HepG2 (cell line): Measurements from ENCODE around the gene CPED1. TPM values are rescaled to one million over a fixed set of nuclear protein-coding genes. Genes with fewer than 3 reads are reported as not detected.

Source experiments
- ATAC-seq: fragments of 200-7000 bp; cut with Tn5 transposase; 3 replicates; pipeline ENCODE4 v1.9.1; 2020; ENCODE audit warnings: mild to moderate bottlenecking, moderate library complexity
- BruUV-seq: library from RNA; stranded (reverse); fragments of 400-500 nt; replicated peaks from 2 replicates; lab custom pipeline; 2021; lab: Mats Ljungman, UMichigan
- CTCF ChIA-PET: fragments of 300-600 bp; formaldehyde crosslinking; extraction: SDS; loops from one replicate; lab custom pipeline; 2021; ENCODE audit warnings: low total read pairs, inconsistent platforms, low intra/inter-chr PET ratio; lab: Yijun Ruan, JAX
- POLR2A ChIA-PET: fragments of 350-600 bp; sonication (Branson Sonifier 250); formaldehyde crosslinking; loops from one replicate; lab custom pipeline; 2020; ENCODE audit warnings: antibody characterized with exemption, inconsistent platforms; lab: Yijun Ruan, JAX
- DNase-seq: peaks from one replicate; pipeline ENCODE4 v3.0.0-alpha.2; 2015; ENCODE audit warnings: low spot score
- FAIRE-seq: peaks from 3 replicates; lab custom pipeline; 2011; peaks lifted over from hg19 to GRCh38; lab: Jason Lieb, UNC
- H2AFZ ChIP-seq: one replicate; pipeline ENCODE4 v1.6.1; 2011; ENCODE audit warnings: low read length, inconsistent platforms
- H3K27ac ChIP-seq: fragments of 300-600 bp; 3 replicates; pipeline ENCODE4 v1.8.0; 2011; ENCODE audit warnings: mixed run types, mild to moderate bottlenecking, mixed read lengths, low read length, inconsistent platforms; ENCODE audit not compliant: insufficient read depth; ENCODE audit errors: extremely low read length
- H3K27me3 ChIP-seq, 2 experiments: fragments of 200-600 bp in 1 of 2; 2 replicates in 1 of 2; 3 replicates in 1 of 2; pipeline versions ENCODE4 v1.6.0 to v1.8.0; 2011; ENCODE audit warnings: low read length in 2 of 2, mild to moderate bottlenecking in 2 of 2, moderate library complexity in 2 of 2, inconsistent platforms in 1 of 2; ENCODE audit not compliant: insufficient read depth in 2 of 2, control insufficient read depth in 1 of 2
- H3K36me3 ChIP-seq, 2 experiments: fragments of 200-600 bp in 1 of 2; replicated peaks in 1 of 2; 2 replicates in 1 of 2; 3 replicates in 1 of 2; pipeline versions ENCODE4 v1.5.1 to v1.8.0; 2011; ENCODE audit warnings: low read length in 2 of 2, inconsistent platforms in 1 of 2; ENCODE audit not compliant: insufficient read depth in 2 of 2, control insufficient read depth in 1 of 2
- H3K4me1 ChIP-seq: 2 replicates; pipeline ENCODE4 v1.5.1; 2012; ENCODE audit warnings: low read length, inconsistent platforms; ENCODE audit not compliant: insufficient read depth
- H3K4me2 ChIP-seq: 2 replicates; pipeline ENCODE4 v1.6.0; 2011; ENCODE audit warnings: low read depth, low read length, inconsistent platforms
- H3K4me3 ChIP-seq, 3 experiments: fragments of 200-600 bp in 1 of 3; sonication (generic), shearing (Covaris generic) in 1 of 3; replicated peaks in 1 of 3; 2 replicates each; pipeline ENCODE4 v1.5.1; 2011 to 2016; ENCODE audit warnings: low read length in 3 of 3, inconsistent platforms in 2 of 3, low read depth in 2 of 3, mild to moderate bottlenecking in 2 of 3, control low read depth in 1 of 3, mixed read lengths in 1 of 3; ENCODE audit not compliant: insufficient read depth in 1 of 3
- H3K79me2 ChIP-seq: one replicate; pipeline ENCODE4 v1.6.1; 2011; ENCODE audit warnings: low read length, inconsistent platforms; ENCODE audit not compliant: insufficient read depth
- H3K9ac ChIP-seq: 2 replicates; pipeline ENCODE4 v1.6.0; 2011; ENCODE audit warnings: mild to moderate bottlenecking, low read depth, low read length, inconsistent platforms; ENCODE audit not compliant: insufficient read depth
- H3K9me3 ChIP-seq: 2 replicates; pipeline ENCODE4 v1.5.1; 2012; ENCODE audit warnings: mild to moderate bottlenecking, low read length
- H4K20me1 ChIP-seq: 2 replicates; pipeline ENCODE4 v1.6.0; 2011; ENCODE audit warnings: inconsistent platforms, mild to moderate bottlenecking, low read length, moderate library complexity; ENCODE audit not compliant: insufficient read depth
- BRCA1 ChIP-seq: sonication (generic); formaldehyde crosslinking; IDR thresholded peaks from 2 replicates; pipeline ENCODE4 v1.4.0; 2020; ENCODE audit warnings: missing genetic modification reagents
- BRD4 ChIP-seq: sonication (generic); formaldehyde crosslinking; IDR thresholded peaks from 2 replicates; pipeline ENCODE4 v1.4.0; 2020; ENCODE audit warnings: missing genetic modification reagents
- CBFB ChIP-seq: sonication (generic); formaldehyde crosslinking; IDR thresholded peaks from 2 replicates; pipeline ENCODE4 v1.4.0; 2020; ENCODE audit warnings: missing genetic modification reagents
- DR1 ChIP-seq: sonication (generic); formaldehyde crosslinking; IDR thresholded peaks from 2 replicates; pipeline ENCODE4 v1.8.0; 2021; ENCODE audit warnings: mild to moderate bottlenecking, missing genetic modification reagents, inconsistent platforms
- ELF4 ChIP-seq: sonication (generic); formaldehyde crosslinking; IDR thresholded peaks from 2 replicates; pipeline ENCODE4 v1.5.0; 2020; ENCODE audit warnings: missing genetic modification reagents, mild to moderate bottlenecking, moderate library complexity, borderline replicate concordance
- KLF13 ChIP-seq: sonication (generic); formaldehyde crosslinking; IDR thresholded peaks from 2 replicates; pipeline ENCODE4 v1.4.0; 2020; ENCODE audit warnings: mild to moderate bottlenecking, missing genetic modification reagents
- SNRNP70 ChIP-seq: fragments of 200-400 bp; formaldehyde crosslinking; IDR thresholded peaks from 2 replicates; pipeline ENCODE4 v1.6.1; 2017; ENCODE audit warnings: mild to moderate bottlenecking, low read depth, low read length, moderate library complexity
- THAP11 ChIP-seq: IDR thresholded peaks from 2 replicates; pipeline ENCODE4 v1.6.1; 2016; ENCODE audit warnings: missing biosample characterization, missing genetic modification reagents
- YY1 ChIP-seq: IDR thresholded peaks from 2 replicates; pipeline ENCODE4 v1.6.1; 2011; ENCODE audit warnings: low read length, low read depth, moderate library complexity, mild to moderate bottlenecking; ENCODE audit not compliant: insufficient read depth, insufficient replicate concordance
- ZNF557 ChIP-seq: sonication (generic); formaldehyde crosslinking; IDR thresholded peaks from 2 replicates; pipeline ENCODE4 v1.4.0; 2020; ENCODE audit warnings: missing genetic modification reagents
- ZNF883 ChIP-seq: sonication (generic); formaldehyde crosslinking; IDR thresholded peaks from 2 replicates; pipeline ENCODE4 v1.5.1; 2020; ENCODE audit warnings: mild to moderate bottlenecking, missing genetic modification reagents; ENCODE audit errors: not compliant biosample characterization
- whole genome bisulfite sequencing: methylation state at CpG from one replicate; pipeline ENCODE4 v1.1.6; 2017; ENCODE audit warnings: low lambda C conversion rate; 5-methylcytosine and 5-hydroxymethylcytosine counted together
- in situ Hi-C: cut with HindIII; loops from 2 replicates; pipeline ENCODE4 v1.10.0; 2017; ENCODE audit warnings: low pct_unique_long_range_greater_than_20kb; ENCODE audit not compliant: extremely low pct_ligation_motif_present
- intact Hi-C: fragments of 100-400 bp; cut with micrococcal nuclease; formaldehyde crosslinking; loops from one replicate; pipeline ENCODE4 v1.10.0; 2022; ENCODE audit not compliant: unreplicated experiment
- polyA plus RNA-seq, 8 experiments: library from polyadenylated mRNA; depleted of rRNA in 3 of 8; stranded (reverse) in 7 of 8; unstranded in 1 of 8; fragments of >200 nt; fragmentation: Illumina TruSeq in 4 of 8; extraction: Trizol in 4 of 8; gene quantifications; 2 replicates each; pipeline versions ENCODE4 v1.2.1 to v1.2.3, GENCODE V29; 2011 to 2016; ENCODE audit warnings: low read depth in 4 of 8, missing spikeins in 1 of 8, mixed read lengths in 1 of 8; ENCODE audit not compliant: insufficient read depth in 1 of 8
- total RNA-seq, 5 experiments: library from RNA; depleted of rRNA; stranded (reverse); fragments of >200 nt; fragmentation: Illumina TruSeq; extraction: Trizol; gene quantifications; 2 replicates each; pipeline ENCODE4 v1.2.3, GENCODE V29; 2016; ENCODE audit warnings: low read depth in 1 of 5
- TF ChIP-seq, protein P1 (sequence below), 2 experiments: sonication (generic) in 1 of 2; formaldehyde crosslinking in 1 of 2; IDR thresholded peaks; 2 replicates each; pipeline versions ENCODE4 v1.4.0 to v1.6.1; 2016 to 2020; ENCODE audit warnings: borderline replicate concordance in 1 of 2, low read depth in 1 of 2, mild to moderate bottlenecking in 1 of 2, missing genetic modification reagents in 1 of 2
- TF ChIP-seq, protein P2 (sequence below): sonication (generic); formaldehyde crosslinking; IDR thresholded peaks from 2 replicates; pipeline ENCODE4 v1.4.0; 2020; ENCODE audit warnings: missing genetic modification reagents
- TF ChIP-seq, protein P3 (sequence below): sonication (generic); formaldehyde crosslinking; IDR thresholded peaks from 2 replicates; pipeline ENCODE4 v1.5.1; 2020; ENCODE audit warnings: missing genetic modification reagents, mild to moderate bottlenecking, borderline replicate concordance

The CPED1 gene
- total and polyA plus RNA-seq, 2 of the 13 experiments (the other 11 are each of a cell fraction or from before 2014, with no cell fraction given) = 11.5 to 27.0 TPM

DNA sequence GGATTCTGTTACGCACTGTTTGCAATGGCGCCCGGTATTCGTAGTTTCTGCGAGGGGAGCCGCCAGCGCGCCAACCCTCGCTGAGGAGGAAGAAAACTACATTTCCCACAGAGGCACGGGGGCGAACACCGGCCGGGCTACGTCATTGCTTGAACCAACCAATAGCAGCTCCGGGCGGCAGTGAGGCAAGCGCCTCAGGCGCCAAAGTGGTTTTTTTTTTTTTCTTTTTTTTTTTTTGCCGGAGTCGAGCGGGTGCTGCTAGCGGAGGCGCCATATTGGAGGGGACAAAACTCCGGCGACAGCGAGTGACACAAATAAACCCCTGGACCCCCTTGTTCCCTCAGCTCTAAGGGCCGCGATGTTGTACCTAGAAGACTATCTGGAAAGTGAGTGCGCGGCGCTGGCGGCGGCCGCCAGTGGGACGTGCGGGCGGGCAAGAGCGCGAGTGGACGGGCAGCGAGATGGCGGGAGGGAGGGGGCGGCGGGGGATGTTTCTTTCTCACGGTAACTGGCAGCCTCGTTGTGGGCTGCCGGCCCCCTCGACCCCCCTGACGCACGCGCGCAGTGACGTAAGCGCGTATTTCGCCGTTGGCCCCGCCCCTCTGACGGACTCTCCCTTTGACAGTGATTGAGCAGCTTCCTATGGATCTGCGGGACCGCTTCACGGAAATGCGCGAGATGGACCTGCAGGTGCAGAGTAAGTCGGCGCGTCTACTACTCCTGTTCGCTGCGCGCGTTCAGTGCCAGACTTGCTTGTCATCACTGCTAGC lies 37.8 kb upstream of the CPED1 start, which contains the start of gene ING3:
TSS of gene ING3 (plus strand) at position 239 of the 770 bp plus-strand sequence. CDS start at position 359, 120 bp downstream.
- peak; percentile 32 for FAIRE-seq
- intact Hi-C loops = loop anchor here (2.0 to 10.0 kb wide), 3 partner anchors 52 to 1734 kb away; partner anchors contain the start of gene FAM3C
- TF ChIP-seq ZNF883 (CRISPR knock-in tag) = peak; percentile 44
- peak; percentile 97 for TF ChIP-seq THAP11
- no peak for TF ChIP-seq KLF13
- TF ChIP-seq SNRNP70 = no peak
- TF ChIP-seq, protein P1, sequence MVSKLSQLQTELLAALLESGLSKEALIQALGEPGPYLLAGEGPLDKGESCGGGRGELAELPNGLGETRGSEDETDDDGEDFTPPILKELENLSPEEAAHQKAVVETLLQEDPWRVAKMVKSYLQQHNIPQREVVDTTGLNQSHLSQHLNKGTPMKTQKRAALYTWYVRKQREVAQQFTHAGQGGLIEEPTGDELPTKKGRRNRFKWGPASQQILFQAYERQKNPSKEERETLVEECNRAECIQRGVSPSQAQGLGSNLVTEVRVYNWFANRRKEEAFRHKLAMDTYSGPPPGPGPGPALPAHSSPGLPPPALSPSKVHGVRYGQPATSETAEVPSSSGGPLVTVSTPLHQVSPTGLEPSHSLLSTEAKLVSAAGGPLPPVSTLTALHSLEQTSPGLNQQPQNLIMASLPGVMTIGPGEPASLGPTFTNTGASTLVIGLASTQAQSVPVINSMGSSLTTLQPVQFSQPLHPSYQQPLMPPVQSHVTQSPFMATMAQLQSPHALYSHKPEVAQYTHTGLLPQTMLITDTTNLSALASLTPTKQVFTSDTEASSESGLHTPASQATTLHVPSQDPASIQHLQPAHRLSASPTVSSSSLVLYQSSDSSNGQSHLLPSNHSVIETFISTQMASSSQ (IDR thresholded peaks at IDR 0.05; ENCODE audit: low read depth) = no peak
- TF ChIP-seq, protein P1 (CRISPR knock-in tag; IDR thresholded peaks at IDR 0.05; ENCODE audit: borderline replicate concordance) = peak; percentile 70; the same call in 1 of the 2 replicates
- no peak for TF ChIP-seq BRCA1
- TF ChIP-seq, protein P2, sequence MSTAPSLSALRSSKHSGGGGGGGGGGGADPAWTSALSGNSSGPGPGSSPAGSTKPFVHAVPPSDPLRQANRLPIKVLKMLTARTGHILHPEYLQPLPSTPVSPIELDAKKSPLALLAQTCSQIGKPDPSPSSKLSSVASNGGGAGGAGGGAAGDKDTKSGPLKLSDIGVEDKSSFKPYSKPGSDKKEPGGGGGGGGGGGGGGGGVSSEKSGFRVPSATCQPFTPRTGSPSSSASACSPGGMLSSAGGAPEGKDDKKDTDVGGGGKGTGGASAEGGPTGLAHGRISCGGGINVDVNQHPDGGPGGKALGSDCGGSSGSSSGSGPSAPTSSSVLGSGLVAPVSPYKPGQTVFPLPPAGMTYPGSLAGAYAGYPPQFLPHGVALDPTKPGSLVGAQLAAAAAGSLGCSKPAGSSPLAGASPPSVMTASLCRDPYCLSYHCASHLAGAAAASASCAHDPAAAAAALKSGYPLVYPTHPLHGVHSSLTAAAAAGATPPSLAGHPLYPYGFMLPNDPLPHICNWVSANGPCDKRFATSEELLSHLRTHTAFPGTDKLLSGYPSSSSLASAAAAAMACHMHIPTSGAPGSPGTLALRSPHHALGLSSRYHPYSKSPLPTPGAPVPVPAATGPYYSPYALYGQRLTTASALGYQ (CRISPR knock-in tag) = peak; percentile 59; the same call in 1 of the 2 replicates
- TF ChIP-seq ELF4 (CRISPR knock-in tag) = no peak
- TF ChIP-seq, protein P3, sequence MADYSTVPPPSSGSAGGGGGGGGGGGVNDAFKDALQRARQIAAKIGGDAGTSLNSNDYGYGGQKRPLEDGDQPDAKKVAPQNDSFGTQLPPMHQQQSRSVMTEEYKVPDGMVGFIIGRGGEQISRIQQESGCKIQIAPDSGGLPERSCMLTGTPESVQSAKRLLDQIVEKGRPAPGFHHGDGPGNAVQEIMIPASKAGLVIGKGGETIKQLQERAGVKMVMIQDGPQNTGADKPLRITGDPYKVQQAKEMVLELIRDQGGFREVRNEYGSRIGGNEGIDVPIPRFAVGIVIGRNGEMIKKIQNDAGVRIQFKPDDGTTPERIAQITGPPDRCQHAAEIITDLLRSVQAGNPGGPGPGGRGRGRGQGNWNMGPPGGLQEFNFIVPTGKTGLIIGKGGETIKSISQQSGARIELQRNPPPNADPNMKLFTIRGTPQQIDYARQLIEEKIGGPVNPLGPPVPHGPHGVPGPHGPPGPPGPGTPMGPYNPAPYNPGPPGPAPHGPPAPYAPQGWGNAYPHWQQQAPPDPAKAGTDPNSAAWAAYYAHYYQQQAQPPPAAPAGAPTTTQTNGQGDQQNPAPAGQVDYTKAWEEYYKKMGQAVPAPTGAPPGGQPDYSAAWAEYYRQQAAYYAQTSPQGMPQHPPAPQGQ (CRISPR knock-in tag) = no peak
- TF ChIP-seq CBFB = 0 out of 2 replicates have a peak, but pooled peaks have one; percentile 31
- no peak for TF ChIP-seq BRD4 (CRISPR knock-in tag)
- no peak; the same call in 1 of the 2 replicates for TF ChIP-seq DR1 (CRISPR knock-in tag)
- TF ChIP-seq YY1 = peak; percentile 92
- no peak for TF ChIP-seq ZNF557 (CRISPR knock-in tag)

More for the DNA sequence above, 37.8 kb upstream of the CPED1 start, which contains the start of gene ING3:
- Histone ChIP-seq H2AFZ (peak within 1 kb of the TSS; percentile 94), H3K79me2 (peaks cover 12% of the 10 kb centered on the region), H3K9me3 (no peaks in the 10 kb centered on the region), H3K9ac (peak within 1 kb of the TSS; percentile 93), H3K4me1 (peaks cover 19% of the 10 kb centered on the region), H4K20me1 (no peaks in the 10 kb centered on the region; the same call in 1 of the 2 replicates), H3K4me3 (peak within 1 kb of the TSS; percentile 69 to 91 (median 78)), H3K27me3 (no peaks in the 10 kb centered on the region), H3K36me3 (peaks cover 1 to 18% of the 10 kb centered on the region in 2 experiments; a peak in 3 of 5 replicates), H3K4me2 (peak within 1 kb of the TSS; percentile 82), H3K27ac (peak within 1 kb of the TSS; percentile 98)
- ATAC-seq (peak; percentile 97), DNase-seq (peak; percentile 95)
- in situ Hi-C loops = no loop called here
- CTCF ChIA-PET = no interaction called here
- TSS peak; percentile 67 for BruUV-seq
- 1% methylated on average over 33 of the region's 71 CpGs for WGBS
- POLR2A ChIA-PET = interaction anchor here (0.7 to 1.5 kb wide), 10 partner anchors 8 to 1395 kb away, joined by 3 to 9 read pairs (median 4); partner anchors contain the start of gene FAM3C
